Thyroid gland (tissue), 4 donors: ENCODE measurements around the gene PUDP.

Experiments used
- CTCF ChIP-seq, 6 experiments: fragments of 200-600 bp in 3 of 6; fragments of 450-650 bp in 3 of 6; sonication (generic) in 3 of 6; IDR thresholded peaks; one replicate each; pipeline ENCODE4 v1.5.1; 2016 to 2019; ENCODE audit warnings: antibody characterized with exemption in 6 of 6, mild to moderate bottlenecking in 2 of 6, inconsistent platforms in 1 of 6, moderate library complexity in 1 of 6
- POLR2A ChIP-seq, 2 donors: fragments of 450-650 bp; IDR thresholded peaks; one replicate each; pipeline ENCODE4 v1.6.1; 2017; ENCODE audit warnings: antibody characterized with exemption in 2 of 2, mild to moderate bottlenecking in 2 of 2, moderate library complexity in 1 of 2

DNA sequence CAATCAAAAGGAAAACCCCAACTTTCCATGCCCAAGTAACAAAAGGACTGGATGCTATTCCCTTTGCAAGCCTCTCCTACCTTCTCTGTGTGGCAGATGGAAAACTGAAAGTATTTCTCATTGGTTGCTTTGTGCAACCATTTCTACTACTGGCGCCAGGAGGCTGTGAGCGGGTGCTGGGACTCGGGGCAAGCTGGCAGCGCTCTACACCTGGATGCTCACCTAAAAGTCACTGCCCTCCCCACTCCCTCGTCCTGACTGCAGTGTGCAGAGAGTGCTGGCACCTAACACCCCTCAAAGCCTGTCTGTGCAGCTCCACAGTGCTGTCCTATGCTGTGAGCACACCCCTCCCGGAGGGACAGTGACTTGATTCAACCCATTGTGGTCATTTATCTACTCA is 54.6 kb downstream of the PUDP start:
- TF ChIP-seq CTCF (IDR thresholded peaks at IDR 0.05) (no peak), POLR2A (IDR thresholded peaks at IDR 0.05) (no peak)
